Thymus (tissue), 11 donors: ENCODE measurements around the gene PC. TPM values are rescaled to one million over a fixed set of nuclear protein-coding genes. Genes with fewer than 3 reads are reported as not detected.

Source experiments
- DNase-seq, 9 donors: peaks; one replicate each; pipeline ENCODE4 v3.0.0-alpha.2; 2013; ENCODE audit warnings: low spot score in 9 of 9, low read depth in 6 of 9, missing footprints in 1 of 9
- H3K27ac ChIP-seq, 2 donors: one replicate each; pipeline ENCODE4 v1.5.1; 2013; ENCODE audit warnings: control low read depth in 1 of 2, low read depth in 1 of 2, low read length in 1 of 2, mild to moderate bottlenecking in 1 of 2, moderate library complexity in 1 of 2
- H3K27me3 ChIP-seq, 2 donors: one replicate each; pipeline ENCODE4 v1.5.1; 2013; ENCODE audit warnings: low read length in 1 of 2; ENCODE audit not compliant: control insufficient read depth in 2 of 2, insufficient read depth in 1 of 2
- H3K36me3 ChIP-seq, 2 donors: one replicate each; pipeline ENCODE4 v1.5.1; 2013; ENCODE audit warnings: low read length in 1 of 2, mild to moderate bottlenecking in 1 of 2, moderate library complexity in 1 of 2; ENCODE audit not compliant: control insufficient read depth in 2 of 2, insufficient read depth in 2 of 2
- H3K4me1 ChIP-seq, 2 donors: one replicate each; pipeline ENCODE4 v1.5.1; 2013; ENCODE audit warnings: low read length in 2 of 2; ENCODE audit not compliant: control insufficient read depth in 2 of 2, insufficient read depth in 2 of 2
- H3K4me3 ChIP-seq, 2 donors: one replicate each; pipeline ENCODE4 v1.5.1; 2013; ENCODE audit warnings: low read length in 2 of 2, control low read depth in 1 of 2, mild to moderate bottlenecking in 1 of 2
- H3K9me3 ChIP-seq, 2 donors: one replicate each; pipeline ENCODE4 v1.5.1; 2013; ENCODE audit warnings: low read length in 1 of 2, mild to moderate bottlenecking in 1 of 2; ENCODE audit not compliant: control insufficient read depth in 2 of 2, insufficient read depth in 1 of 2
- WGBS: extraction: QIAGEN DNeasy Blood & Tissue Kit; methylation state at CpG from one replicate; pipeline ENCODE4 v1.1.7; 2013; 5-methylcytosine and 5-hydroxymethylcytosine counted together
- polyA plus RNA-seq: library from polyadenylated mRNA; stranded (reverse); fragments of 200-250 nt; gene quantifications from one replicate; pipeline ENCODE4 v1.2.3, GENCODE V29; 2013
- total RNA-seq: library from RNA; stranded (reverse); fragments of 120-200 nt; gene quantifications from one replicate; pipeline ENCODE4 v1.2.4, GENCODE V29; 2013
- donor health status: healthy.

Gene PC
- total and polyA plus RNA-seq, 2 donors = 3.4 to 9.9 TPM

GRCh38 chr11:66974724-66975404, 16.7 kb upstream of the PC start, which contains the start of gene C11orf86:
Gene C11orf86, plus strand, starts transcription at chr11:66975304. Its CDS starts 59 bp downstream, at chr11:66975363.
- H3K4me3 ChIP-seq = no peak within 1 kb of the TSS
- H3K9me3 ChIP-seq = peaks cover 0 to 17% of the 10 kb centered on the region in 2 donors
- H3K36me3 ChIP-seq = no peaks in the 10 kb centered on the region
- no peaks in the 10 kb centered on the region for H3K4me1 ChIP-seq
- DNase-seq = no peak
- WGBS = 89% methylated on average over 10 of the region's 10 CpGs
- H3K27ac ChIP-seq = no peak within 1 kb of the TSS
- peaks cover 0 to 17% of the 10 kb centered on the region in 2 donors for H3K27me3 ChIP-seq

GRCh38 chr11:66973956-66974580, 15.9 kb upstream of the PC start:
- WGBS = 96% methylated on average over 8 of the region's 8 CpGs
- DNase-seq = no peak
- no peaks in the 10 kb centered on the region for H3K36me3 ChIP-seq

GRCh38 chr11:66971488-66971887, 13.3 kb upstream of the PC start:
- WGBS = 93% methylated on average over 2 of the region's 2 CpGs

More at GRCh38 chr11:66973956-66974580, 15.9 kb upstream of the PC start:
- Histone ChIP-seq H3K4me3 (no peak overlapping the region), H3K27me3 (peaks cover 0 to 17% of the 10 kb centered on the region in 2 donors), H3K4me1 (no peaks in the 10 kb centered on the region), H3K9me3 (peaks cover under 1 to 13% of the 10 kb centered on the region in 2 donors), H3K27ac (no peak overlapping the region)

GRCh38 chr11:66970807-66971442, 12.7 kb upstream of the PC start:
- 94% methylated on average over 5 of the region's 5 CpGs for WGBS
- Histone ChIP-seq H3K27ac (no peak overlapping the region), H3K4me1 (no peaks in the 10 kb centered on the region), H3K27me3 (peaks cover 0 to 12% of the 10 kb centered on the region in 2 donors), H3K36me3 (no peaks in the 10 kb centered on the region), H3K4me3 (no peak overlapping the region), H3K9me3 (peaks cover 0 to 1% of the 10 kb centered on the region in 2 donors)
- DNase-seq = no peak

More at GRCh38 chr11:66971488-66971887, 13.3 kb upstream of the PC start:
- Histone ChIP-seq H3K36me3 (no peaks in the 10 kb centered on the region), H3K9me3 (peaks cover 0 to 1% of the 10 kb centered on the region in 2 donors), H3K4me3 (no peak overlapping the region), H3K27me3 (peaks cover 0 to 17% of the 10 kb centered on the region in 2 donors), H3K27ac (no peak overlapping the region), H3K4me1 (no peaks in the 10 kb centered on the region)
- DNase-seq = no peak

- H3K36me3 ChIP-seq = no peaks in the 10 kb centered on the region
- no peak overlapping the region for H3K4me3 ChIP-seq
- no peak overlapping the region for H3K27ac ChIP-seq
- no peaks in the 10 kb centered on the region for H3K4me1 ChIP-seq
- peaks cover 0 to 1% of the 10 kb centered on the region in 2 donors for H3K9me3 ChIP-seq
- no peak for DNase-seq
- peaks cover 0 to 8% of the 10 kb centered on the region in 2 donors for H3K27me3 ChIP-seq
- WGBS = 89% methylated on average over 4 of the region's 4 CpGs
Measured at GRCh38 chr11:66970371-66970806, 12.2 kb upstream of the PC start.

- Histone ChIP-seq H3K27ac (no peak overlapping the region), H3K4me1 (no peaks in the 10 kb centered on the region), H3K9me3 (peaks cover 0 to 1% of the 10 kb centered on the region in 2 donors), H3K36me3 (no peaks in the 10 kb centered on the region), H3K4me3 (no peak overlapping the region), H3K27me3 (peaks cover 0 to 5% of the 10 kb centered on the region in 2 donors)
- DNase-seq = no peak
- 97% methylated on average over 6 of the region's 6 CpGs for WGBS
Measured at GRCh38 chr11:66969584-66970225, 11.5 kb upstream of the PC start.

GRCh38 chr11:66967670-66968425, 9.7 kb upstream of the PC start:
- no peak overlapping the region for H3K27ac ChIP-seq
- no peak for DNase-seq
- H3K36me3 ChIP-seq = no peaks in the 10 kb centered on the region
- H3K4me3 ChIP-seq = no peak overlapping the region
- WGBS = 92% methylated on average over 5 of the region's 5 CpGs
- peaks cover 0 to 5% of the 10 kb centered on the region in 2 donors for H3K27me3 ChIP-seq
- H3K9me3 ChIP-seq = peaks cover 0 to 1% of the 10 kb centered on the region in 2 donors
- H3K4me1 ChIP-seq = no peaks in the 10 kb centered on the region

- peaks cover 0 to 4% of the 10 kb centered on the region in 2 donors for H3K27me3 ChIP-seq
- H3K27ac ChIP-seq = no peak overlapping the region
- H3K9me3 ChIP-seq = peaks cover 0 to 1% of the 10 kb centered on the region in 2 donors
- no peaks in the 10 kb centered on the region for H3K4me1 ChIP-seq
- 89% methylated on average over 5 of the region's 5 CpGs for WGBS
- no peaks in the 10 kb centered on the region for H3K36me3 ChIP-seq
- no peak for DNase-seq
- H3K4me3 ChIP-seq = no peak overlapping the region
Measured at GRCh38 chr11:66966351-66966750, 8.2 kb upstream of the PC start.
